SW 1271 (cell line): ENCODE measurements around the gene FBRSL1.
"Not testable (repeated sequence)": the region's sequence is repeated elsewhere in the genome, so short reads cannot be mapped to it uniquely, and the experiment has no call there.

Source experiments
- DNase-seq, 2 experiments: peaks; one replicate each; lab custom pipeline; 2025; lab: John Stamatoyannopoulos, UW

Gene FBRSL1

DNA sequence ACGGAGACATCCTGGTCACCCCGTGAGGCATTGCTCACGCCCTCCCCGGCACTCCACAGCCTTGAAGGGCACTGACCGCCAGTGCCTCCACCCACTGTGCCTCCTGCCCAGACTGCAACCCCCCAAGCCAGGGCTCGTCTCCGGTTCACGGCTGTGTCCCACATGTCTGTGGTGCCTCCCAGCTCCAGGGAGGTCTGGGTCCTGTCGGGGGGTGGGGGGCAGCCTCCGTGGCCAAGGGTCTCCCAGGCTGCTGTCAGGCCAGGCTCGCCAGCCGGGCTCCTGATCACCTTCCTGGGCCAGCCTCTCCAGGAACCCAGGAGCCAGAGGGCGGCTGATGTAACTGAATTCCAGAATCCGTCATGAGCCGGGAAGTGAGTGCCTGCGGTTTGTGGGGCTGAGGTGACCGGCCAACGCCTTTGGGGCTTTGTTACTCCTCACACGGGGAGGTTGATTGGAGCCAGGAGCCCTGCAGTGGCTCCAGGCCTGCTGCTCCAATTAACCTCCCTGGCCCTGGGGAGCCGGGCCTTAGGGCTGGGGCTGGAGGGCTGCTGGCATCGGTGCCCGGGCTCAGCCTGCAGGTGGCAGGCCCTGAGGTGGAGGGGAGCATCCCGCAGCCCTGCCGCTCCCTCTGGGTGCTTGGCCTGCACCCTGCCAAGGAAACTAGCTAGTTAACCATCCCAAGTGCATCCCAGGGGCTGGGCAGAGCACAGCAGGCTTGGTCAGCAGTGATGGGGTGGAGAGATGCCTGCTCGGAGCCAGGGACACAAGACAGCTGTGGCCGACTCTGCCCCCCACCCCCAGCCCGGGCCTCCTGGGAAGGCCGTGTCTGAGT is 36.4 kb upstream of the FBRSL1 start:
- DNase-seq: no peak

DNA sequence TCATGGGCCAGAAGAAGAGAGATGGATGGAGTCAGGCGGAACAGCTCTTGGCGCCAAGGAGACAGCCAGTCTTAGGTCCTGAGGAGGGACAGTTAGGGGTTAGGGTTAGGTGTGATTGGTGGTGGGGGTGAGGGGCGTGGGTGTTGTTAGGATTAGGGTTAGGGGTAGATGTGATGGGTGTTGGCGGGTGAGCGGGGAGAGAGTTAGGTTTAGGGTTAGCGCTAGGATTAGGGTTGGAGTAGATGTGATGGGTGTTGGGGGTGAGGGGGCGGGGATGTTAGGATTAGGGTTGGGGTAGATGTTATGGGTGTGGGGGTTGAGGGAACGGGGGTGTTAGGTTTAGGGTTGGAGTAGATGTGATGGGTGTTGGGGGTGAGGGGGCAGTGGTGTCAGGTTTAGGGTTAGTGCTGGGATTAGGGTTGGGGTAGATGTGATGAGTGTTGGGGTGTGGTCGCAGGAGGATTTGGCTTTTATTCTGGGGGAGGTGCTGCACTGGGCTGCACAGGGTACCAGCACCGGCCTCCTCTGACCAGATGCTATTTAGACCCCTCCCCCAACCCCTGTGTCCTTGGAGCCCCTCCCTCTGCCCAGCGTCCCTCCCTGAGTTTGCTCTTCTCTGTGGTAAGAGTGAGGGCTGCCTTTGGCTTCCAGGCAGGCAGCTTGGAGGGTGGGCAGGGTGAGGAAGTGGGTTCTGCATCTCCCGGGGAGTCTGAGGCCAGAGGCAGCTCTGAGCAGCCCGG is 35.6 kb upstream of the FBRSL1 start:
- no peak for DNase-seq

DNA sequence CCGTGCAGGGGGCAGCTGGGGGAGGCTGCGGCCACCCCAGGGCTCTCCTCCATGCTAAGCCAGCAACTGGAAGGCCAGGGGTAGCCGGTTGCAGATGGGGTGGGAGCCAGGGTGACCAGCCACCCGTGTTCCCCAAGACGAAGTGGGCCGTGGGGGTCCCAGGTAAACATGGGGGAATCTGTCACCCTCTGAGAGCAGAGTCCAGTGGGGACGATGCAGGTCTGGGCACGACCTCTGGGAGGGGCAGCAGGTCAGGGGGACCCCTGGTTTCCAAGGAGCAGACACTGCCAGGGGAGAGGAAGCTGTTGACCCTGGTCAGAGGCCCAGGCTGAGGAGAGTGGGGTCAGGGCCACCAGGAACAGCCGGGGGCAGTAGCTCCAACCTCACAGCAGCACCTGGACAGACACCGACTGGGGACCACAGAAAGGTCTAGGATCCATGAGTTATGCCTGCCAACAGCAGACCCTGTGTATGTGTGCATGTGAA is 35.0 kb upstream of the FBRSL1 start:
- no peak for DNase-seq

DNA sequence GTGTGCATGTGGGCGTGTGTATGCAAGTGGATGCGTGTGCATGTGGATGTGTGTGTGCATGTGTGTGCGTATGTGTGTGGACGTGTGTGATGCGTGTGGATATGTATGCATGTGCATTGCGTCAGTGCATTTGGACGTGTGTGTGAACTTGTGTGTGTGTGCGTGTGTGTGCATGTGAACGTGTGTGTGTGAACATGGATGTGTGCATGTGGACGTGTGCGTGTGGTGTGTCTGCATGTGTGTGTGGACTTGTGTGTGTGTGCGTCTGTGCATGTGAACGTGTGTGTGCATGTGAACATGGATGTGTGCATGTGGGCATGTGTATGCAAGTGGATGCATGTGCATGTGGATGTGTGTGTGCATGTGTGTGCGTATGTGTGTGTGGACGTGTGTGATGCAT is 34.4 kb upstream of the FBRSL1 start:
- no peak for DNase-seq

DNA sequence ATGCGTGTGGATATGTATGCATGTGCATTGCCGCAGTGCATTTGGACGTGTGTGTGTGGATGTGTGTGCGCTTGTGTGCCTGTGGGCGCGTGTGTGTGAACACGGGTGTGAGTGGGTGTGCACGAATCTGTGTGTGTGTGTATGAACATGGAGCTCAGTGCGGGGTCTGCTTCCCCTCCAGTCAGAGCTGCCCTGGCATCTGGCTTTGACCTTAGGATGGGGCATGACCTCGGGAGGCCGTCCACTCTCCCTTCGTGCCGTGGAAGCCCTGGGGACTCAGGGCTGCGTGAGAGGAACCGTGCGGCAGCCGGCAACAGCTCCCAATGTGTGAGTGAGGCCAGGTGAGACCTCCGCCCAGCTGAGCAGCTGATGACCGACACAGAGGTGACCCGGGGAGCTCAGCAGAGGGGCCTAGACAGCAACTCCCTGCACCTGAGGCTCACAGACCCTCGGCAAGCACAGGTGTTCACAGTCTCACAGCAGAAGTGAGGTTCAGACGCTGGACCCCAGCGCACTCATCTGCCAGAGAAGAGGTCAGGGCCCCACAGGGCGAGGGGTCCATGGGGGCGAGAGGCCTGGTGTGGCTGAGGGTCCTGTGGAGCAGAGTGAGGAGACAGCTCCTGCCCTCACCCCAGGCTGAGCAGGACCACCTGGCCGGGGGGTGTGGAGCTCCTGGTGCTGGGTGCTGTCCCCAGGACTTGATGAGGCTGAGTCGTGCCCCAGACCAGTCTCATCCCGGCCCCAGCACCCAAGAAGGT is 33.6 kb upstream of the FBRSL1 start:
- no peak for DNase-seq

DNA sequence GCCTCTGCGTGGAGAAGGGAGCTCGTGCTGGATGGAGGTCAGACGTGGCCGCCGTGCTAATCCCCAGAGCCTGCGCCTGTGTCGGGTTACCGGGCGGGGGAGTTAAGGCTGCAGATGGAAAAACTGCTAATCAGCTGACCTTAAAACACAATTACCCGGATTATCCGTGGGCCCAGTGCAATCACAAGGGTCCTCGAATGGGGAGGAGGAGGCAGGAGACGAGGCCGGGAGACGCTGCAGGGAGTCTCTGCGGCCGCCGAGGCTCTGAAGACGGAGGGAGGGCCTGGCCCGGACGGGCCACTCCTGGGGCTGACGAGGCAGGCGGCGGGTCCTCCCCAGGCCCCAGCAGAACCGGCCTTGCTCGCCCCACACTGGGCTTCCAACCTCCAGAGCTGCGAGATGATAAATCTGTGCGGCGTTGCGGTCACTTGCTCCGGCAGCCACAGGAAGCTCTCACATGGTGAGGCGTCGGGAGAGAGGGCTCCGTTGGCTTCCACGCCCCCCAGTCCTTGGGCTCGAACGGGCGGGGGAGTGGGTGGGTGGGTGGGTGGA is 32.9 kb upstream of the FBRSL1 start:
- no peak for DNase-seq

DNA sequence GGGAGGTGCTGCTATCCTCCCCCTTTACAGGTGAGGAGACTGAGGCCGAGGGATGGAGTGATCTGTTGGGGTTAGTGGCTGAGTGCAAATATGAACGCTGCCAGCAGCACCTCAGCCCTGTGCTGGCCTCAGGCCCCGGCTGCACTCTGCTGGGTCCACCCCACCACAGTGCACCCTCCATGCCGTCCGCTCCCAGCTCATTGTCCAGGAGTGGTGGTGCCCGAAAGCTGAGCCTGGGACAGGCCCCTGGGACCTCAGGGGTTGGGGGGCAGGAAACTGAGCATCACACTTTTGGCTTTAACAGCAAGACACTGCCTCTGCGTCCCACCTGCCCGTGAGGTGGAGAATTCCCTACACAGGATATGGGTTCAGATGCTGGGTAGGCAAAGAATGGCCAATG is 31.5 kb upstream of the FBRSL1 start:
- no peak for DNase-seq

DNA sequence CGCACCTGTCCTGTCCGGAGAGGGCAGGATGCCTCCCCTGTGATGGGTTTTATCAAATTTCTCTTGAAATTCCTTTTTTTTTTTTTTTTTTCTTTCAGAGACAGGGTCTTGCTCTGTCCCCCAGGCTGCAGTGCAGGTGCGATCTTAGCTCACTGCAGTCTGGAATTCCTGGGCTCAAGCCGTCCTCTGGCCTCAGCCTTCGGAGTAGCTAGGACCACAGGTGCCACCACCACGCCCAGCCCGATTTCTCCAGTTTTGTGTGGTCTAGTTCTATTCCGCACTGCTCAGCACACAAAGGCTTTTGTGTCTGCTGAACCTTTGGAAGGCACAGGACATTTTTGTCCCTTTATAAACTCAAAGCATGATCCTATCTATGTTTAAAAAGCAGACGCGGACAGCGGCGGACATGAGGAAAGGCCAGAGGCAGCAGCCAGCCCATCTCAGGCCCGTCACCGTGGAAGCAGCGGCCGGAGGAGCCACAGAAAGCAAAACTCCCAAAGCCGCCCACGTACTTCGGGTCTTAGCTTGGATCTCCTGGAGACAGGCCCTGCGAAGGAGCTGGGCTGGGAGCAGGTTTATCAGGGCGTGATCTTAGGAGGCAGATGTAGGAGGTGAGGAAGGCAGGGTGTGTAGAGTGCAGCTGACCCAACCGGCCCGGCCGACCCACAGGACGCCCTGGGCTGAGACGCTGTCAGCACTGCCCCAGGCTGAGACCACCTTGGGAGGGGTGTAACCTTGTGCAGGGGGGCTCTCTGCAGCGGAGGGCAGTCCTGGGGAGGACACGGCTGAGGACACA is 30.9 kb upstream of the FBRSL1 start:
- DNase-seq: no peak

DNA sequence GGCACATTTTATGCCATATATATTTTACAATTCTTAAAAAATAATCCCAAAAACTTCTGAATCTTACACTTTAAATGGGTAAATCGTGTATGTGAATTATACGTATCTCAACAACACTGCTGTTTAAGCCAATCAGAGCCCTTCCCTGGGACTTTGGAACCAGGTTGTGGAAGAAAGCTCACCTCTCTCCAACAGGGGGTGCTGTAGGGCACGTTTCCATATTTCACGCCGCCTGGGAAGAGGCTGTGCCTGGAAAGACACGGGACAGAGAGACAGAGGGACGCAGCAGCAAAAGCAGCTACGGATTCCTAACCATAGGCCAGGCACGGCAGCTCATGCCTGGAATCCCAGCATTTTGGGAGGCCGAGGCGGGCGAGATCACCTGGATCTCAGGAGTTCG is 29.4 kb upstream of the FBRSL1 start:
- no peak for DNase-seq

DNA sequence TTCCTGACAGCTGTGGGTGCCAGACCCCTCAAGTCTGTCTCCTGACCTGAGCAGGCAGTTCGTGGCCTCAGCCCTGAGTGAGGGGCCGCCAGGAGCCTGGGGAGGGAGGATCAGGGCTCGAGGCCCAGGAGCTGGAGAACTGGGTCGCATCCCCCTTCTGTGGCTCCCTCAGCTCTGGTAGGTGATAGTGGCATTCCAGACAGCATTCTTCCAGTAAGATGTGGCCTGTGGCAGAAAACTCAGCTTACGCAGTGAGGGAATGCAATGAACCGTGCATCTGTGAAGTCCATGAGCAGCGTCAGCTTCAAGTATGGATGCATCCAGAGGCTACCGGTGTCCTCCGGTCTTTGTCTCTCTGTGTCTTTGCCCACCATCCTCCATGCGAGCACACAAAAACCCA is 28.4 kb upstream of the FBRSL1 start:
- DNase-seq: no peak

DNA sequence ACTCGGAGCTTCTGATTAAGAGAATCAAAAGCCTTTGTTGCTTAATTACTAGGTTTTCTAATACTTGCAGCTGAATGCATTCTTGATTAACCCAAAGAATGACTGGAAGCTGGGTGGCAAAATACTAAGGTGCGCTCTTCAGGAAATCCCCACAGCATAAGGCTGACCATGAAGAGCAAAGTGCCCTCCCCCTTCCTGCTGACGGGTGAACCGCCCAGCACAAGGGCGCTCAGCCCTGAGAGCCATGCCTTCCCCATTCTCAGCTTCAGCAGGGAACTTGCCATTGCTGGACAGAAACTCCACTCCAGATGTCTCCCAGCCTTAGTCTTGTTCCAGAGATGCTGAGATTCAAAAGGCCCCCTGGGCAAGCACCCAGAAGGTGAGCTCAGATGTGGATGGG is 27.2 kb upstream of the FBRSL1 start:
- DNase-seq: no peak

DNA sequence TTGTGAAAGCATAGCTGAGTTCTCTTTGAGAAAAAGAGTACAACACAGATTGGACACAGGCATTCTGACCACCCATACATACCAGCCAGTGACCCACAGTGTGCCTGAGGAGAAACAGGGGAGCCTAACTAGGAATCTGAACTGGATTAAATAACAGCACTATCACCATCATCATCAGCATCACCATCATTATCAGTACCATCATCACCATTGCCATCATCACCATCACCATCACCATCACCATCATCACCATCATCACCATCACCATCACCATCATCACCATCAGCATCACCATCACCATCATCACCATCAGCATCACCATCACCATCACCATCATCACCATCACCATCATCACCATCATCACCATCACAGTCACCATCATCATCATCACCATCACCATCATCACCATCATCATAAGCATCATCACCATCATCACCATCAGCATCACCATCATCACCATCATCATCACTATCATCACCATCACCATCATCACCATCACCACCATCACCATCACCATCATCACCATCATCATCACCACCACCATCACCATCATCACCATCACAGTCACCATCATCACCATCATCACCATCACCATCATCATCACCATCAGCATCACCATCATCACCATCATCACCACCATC is 26.5 kb upstream of the FBRSL1 start:
- not testable (repeated sequence) for DNase-seq

DNA sequence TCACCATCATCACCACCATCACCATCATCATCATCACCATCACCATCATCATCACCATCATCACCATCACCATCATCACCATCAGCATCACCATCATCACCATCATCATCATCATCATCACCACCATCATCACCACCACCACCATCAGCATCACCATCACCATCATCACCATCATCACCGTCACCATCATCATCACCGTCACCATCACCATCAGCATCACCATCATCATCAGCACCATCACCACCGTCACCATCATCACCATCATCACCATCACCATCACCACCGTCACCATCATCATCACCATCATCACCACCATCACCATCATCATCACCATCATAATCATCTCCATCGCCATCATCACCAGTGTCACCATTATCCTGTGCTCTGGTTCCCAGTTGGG is 25.6 kb upstream of the FBRSL1 start:
- DNase-seq: not testable (repeated sequence)

DNA sequence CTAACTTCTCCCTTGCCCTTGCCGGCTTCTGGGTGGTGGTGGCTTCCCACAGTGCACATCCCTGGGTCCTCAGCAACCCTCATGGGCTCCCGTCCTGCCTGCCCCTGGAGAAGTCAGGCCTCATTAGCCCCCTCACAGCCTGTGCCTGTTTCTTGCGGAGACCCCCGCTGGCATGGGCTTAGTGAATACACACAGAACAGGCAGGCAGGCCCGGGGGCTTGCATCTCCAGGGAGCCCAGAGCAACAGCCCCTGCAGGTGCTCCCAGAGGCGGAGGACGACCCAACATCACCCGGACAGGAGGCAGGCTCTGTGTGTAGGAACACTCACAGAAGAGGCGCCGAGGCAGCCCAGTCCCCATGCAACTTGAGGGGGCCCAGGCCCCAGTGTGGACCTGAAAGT is 25.1 kb upstream of the FBRSL1 start:
- no peak for DNase-seq

DNA sequence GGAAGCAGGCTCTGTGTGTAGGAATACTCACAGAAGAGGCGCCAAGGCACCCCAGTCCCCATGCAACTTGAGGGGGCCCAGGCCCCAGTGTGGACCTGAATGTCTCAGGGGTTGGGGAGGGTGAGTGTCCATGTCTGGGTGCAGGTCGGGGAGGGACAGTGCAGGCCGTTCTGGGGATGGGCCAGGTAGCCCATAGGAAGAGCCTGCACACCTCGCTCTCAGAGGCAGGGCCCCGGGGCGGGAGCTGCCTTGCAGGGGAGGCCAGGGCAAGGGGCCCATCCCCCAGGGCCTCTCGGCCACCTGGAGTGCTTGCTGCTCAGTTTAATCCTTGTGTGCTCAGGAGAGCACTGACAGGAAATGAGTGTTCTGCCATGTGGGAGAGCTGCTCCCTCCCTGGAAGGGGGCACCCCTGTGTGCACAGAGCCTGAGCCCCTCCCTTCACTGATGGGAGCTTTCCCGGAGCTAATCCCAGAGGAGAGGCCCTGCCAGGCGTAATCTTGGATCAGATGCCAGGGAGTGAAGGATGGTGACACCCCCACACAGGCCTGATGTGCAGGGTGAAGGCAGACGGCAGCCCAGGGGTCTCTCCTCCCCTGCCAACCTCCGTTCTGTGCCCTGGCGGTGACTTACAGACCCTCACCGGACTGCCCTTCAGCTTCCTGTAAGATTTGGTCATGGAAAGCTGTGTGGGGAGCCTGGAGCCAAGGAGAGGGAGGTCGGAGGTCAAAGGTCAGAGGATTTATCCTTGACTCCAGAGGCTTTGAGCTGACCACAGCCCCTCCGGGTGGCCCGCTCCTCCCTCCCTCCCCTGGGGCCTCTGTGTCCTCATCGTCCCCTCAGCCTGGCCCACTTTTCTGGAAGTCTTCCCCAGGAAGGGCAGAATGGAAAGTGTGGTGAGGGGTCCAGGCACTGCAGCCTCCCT is 24.4 kb upstream of the FBRSL1 start:
- no peak for DNase-seq

DNA sequence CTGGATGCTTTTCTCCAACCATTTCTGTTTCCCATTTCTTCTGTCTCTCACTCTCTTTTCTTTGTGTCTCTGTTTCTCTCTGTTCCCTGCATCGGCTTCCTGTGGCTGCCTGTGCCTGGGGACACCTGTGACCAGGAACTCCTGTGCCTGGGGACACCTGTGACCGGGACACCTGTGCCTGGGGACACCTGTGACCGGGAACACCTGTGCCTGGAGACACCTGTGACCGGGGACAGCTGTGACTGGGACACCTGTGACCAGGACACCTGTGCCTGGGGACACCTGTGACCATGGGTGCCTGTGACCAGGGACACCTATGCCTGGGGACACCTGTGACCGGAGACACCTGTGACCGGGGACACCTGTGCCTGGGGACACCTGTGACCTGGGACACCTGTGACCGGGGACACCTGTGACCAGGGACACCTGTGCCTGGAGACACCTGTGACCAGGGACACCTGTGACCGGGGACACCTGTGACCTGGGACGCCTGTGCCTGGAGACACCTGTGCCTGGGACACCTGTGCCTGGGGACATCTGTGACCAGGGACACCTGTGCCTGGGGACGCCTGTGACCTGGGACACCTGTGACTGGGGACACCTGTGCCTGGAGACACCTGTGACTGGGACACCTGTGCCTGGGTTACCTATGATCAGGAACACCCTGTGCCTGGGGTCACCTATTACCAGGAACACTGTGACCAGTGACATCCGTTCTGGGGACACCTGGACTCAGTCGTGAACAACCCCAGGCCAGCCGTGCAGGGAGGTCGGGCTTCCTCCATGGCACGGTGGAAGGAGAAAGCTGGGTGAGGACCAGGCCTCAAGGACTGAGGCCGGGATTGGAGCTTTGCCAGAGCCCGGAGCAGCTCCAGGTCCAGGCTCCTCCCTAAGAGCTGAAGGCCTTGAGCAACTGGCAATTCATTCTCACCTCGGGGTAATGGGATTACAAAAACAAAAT is 23.4 kb upstream of the FBRSL1 start:
- no peak for DNase-seq

DNA sequence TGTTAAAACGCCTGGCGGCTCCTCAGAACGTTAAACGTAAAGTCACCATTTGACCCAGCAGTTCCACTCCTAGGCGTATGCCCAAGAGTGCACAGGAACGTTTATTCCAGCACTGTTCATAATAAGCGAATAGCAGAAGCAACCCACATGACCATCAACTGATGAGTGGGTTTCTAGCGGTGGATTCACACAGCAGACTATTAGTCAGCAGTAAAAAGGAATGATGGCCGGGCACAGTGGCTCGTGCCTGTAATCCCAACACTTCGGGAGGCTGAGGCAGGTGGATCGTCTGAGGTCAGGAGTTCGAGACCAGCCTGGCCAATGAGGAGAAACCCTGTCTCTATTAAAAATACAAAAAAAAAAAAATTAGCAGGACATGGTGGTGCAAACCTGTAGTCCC is 22.4 kb upstream of the FBRSL1 start:
- DNase-seq: no peak

DNA sequence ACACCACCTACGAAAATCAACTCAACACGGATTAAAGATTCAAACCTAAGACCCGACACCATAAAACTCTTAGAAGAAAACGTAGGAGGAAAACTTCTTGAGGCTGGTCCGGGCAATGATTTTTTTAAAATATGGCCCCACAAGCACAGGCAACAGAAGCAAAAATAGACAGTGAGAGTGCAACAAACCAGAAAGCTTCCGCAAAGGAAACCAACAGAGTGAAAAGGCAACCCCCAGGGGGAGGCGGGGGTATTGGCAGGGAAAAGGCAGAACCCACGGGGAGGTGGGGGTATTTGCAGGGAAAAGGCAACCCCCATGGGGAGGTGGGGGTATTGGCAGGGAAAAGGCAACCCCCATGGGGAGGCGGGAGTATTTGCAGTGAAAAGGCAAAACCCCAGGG is 20.5 kb upstream of the FBRSL1 start:
- DNase-seq: no peak

DNA sequence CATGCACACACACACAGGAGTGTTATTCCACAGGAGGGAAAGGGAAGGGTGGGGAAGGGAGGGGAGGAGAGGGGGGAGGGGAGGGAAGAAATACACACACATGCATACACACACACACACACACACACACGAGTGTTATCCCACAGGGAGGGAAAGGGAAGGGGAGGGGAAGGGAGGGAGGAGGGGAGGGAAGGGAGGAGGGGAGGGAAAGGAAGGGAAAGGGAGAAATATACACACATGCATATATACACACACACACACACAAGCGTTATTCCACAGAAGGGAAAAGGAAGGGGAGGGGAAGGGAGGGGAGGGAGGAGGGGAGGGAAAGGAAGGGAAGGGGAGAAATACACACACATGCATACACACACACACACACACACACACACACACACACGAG is 19.6 kb upstream of the FBRSL1 start:
- DNase-seq: no peak
